Endometrium (tissue), 2 donors: ENCODE data around the gene CCNYL1.

Experiments used
- FAIRE-seq: peaks from 2 replicates; lab custom pipeline; 2012; peaks lifted over from hg19 to GRCh38; lab: Jason Lieb, UNC
- donor health status: control.
- donor health status: control.

CCNYL1 gene

DNA sequence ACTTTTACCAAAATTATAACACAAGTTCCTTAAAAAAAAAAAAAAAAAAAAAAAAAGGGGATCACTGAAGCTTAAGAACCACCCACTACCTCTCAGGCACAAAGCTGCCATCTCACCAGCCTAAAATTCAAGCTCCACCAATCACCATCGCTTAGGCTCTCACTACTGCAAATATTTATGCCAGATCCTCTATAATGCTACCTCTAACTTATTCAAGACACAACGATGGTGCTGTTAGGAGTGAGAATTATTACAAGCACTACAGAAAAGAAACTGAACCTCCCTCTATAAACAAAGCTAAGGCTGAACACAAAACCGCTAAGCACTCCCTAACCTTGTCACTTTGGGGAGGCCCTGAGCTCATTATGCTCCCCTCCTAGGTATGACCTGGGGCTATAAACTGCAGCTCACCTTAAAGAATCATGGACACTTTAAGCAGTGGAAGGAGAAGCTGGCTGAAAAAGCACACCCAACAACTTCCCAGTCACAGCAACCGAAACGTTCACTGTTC, 54.7 kb downstream of the CCNYL1 start:
- FAIRE-seq = no peak

DNA sequence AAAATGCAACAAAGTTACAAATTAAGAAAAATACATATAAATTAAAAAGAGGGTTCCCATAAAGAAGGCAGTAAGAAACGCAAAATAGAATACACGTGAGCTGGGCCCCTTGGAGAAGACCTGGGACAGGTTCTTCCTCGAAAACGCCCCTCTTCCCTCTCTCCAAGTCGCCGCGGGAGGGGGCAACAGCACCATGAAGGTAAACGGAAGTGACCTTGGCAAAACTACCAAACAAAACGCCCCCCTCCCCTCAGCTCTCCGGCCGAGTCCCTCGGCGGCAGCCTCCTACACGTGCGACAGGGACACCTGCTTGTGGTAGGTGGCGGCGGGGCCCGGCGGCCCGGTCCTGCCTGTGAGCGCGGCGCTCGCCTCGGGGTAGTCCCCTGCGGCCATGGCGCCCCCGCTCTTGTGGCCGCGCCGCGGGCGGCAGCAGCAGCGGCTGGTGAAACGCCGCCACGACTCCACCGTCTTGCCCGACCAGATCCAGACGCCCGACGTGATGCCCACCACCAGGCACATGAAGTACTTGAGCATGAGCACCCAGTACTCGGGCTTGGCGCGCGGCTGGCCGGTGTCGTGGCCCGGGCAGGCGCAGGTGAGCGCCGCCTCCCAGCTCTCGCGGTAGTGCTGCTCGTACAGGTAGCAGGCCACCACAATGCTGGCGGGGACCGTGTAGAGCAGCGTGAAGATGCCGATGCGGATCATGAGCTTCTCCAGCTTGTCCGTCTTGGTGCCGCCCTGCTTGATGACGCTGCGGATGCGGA, 55.4 kb downstream of the CCNYL1 start:
- FAIRE-seq = no peak

DNA sequence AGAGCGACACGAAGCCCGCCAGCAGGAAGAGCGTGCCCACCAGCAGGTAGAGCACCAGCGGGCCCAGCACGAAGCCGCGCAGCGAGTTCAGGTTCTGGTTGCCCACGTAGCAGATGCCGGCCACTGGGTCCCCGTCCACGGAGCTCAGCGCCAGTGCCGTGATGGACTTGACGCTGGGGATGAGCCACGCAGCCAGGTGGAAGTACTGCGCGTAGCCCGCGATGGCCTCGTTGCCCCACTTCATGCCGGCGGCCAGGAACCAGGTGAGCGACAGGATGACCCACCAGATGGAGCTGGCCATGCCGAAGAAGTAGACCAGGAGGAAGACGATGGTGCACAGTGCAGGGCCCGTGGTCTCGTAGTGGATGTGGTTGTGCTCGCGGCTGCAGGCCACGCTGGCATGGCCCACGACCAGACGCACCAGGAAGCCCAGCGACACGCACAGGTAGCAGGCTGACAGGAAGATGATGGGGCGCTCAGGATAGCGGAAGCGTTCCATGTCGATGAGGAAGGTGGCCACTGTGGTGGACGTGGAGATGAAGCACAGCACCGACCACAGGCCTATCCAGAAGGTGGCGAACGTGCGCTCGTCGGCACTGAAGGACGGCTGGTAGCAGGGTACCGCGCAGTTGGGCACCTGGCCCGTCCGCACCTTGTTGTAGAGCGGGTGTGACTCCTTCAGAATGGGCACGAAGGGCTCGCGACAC, 56.2 kb downstream of the CCNYL1 start:
- no peak for FAIRE-seq

DNA sequence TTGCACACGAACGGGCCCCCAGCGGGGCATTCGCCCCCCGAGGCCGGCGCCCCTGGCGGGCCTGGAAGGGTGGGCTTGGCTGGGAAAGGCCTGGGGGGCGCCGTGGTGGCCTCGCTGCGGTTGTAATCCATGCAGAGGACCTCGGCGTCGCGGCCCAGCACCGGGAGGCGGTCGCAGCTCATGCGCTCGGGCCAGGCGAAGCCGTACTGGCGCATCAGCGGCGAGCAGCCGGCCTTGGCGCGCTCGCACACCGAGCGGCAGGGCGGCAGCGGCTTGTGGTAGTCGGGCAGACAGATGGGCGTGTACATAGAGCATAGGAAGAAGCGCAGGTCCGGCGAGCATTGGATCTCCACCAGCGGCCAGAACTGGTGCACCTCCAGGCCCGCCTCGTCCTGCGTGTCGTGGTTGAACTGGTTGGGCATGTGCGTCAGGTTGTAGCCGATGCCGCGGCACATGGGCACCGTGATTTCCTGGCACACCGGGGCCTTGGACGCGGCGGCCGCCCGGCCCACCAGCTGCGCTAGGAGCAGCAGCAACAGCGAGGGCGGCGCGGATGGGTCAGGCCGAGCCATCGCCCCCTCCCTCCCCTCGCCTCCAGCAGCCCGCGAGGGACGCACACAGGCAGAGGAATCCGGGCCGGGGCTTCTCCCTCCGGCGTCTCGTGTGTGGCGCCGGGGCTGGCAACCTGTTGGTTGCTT, 56.9 kb downstream of the CCNYL1 start:
- no peak for FAIRE-seq

DNA sequence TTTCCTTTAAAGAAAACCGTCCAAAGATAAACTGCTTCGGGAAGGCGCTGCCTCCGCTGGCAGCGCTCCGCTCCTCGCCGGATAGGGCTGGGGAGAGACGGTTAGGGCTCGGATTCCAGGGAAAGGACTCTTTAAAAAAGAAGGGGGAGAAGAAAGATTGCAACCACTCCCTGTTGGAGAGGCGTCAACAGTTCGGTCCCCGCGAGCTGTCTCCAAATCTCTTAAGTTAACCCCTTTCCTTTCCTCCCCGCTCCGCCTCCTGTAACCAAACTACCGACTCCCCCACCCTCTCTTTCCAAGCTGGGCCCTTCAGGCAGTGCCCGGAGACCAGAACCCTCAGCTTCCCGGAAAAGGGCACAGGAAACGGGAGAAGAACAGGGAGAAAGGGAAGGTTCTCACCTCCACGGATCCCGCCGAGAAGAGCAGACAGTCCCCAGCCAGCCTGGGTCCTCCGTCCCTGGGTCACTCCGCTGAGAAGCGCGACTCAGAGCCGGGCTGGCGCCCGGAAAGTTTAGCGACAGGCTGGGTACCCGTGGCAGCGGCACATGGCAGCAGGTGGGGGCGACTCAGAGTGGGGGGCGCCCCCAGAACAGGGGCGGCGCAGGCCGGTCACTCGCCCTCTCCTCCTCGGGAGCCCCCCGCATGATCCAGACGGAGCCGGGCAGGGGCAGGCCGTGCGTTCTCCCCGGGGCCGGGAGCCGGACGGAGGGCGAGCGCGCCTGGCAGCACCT, 57.6 kb downstream of the CCNYL1 start:
- FAIRE-seq = no peak

DNA sequence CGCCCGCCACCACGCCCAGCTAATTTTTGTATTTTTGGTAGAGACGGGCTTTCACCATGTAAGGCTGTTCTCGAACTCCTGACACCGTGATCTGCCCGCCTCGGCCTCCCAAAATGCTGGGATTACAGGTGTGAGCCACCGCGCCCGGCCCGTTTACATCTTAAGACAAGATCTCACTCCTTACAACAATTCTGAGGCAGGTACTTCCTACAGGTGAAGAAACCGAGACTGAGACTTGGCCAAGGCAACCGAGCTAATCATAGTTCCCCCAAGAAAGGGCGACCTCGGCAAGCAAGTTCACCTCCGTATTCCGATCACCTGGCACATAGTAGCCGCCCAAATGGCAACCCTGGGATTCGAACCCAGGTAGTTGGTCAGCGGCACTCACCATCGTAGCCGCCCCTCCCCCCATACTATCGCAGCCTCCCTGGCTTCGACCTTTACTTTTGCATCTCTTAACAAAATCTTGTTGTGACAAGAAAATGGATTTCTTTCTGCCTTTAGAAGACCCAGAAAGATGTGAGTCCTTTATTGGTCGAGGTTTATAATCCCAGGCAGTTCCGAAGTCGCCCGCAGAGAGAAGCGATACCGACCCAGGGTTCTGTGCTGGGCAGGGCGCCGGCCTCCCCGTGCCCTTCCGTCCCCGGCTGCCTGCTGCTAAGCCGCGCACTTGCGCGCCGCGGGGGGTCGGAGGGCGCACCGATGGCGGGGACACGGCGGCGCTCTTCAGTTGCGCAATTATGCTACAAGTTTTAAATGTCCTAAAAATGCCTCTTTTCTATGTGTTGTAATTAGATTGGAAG, 59.4 kb downstream of the CCNYL1 start:
- FAIRE-seq = no peak

DNA sequence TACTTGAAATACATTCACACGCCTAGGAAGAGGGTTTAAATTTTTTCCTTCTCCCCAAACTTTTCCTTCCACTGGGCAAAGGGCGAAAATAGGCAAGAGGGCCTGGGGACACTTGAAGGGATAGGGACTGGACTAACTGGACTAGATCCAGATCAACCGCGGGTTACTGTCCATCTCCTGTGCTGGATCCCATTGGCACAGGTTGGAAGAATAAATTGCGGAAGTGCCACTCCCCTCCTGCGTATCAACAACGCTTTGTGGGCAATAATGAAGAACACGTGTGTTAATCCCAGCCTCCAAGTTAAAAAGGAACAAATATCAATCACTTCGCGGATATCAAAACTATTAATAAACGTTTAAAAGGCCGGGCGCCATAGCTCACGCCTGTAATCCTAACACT, 60.0 kb downstream of the CCNYL1 start:
- FAIRE-seq = no peak

DNA sequence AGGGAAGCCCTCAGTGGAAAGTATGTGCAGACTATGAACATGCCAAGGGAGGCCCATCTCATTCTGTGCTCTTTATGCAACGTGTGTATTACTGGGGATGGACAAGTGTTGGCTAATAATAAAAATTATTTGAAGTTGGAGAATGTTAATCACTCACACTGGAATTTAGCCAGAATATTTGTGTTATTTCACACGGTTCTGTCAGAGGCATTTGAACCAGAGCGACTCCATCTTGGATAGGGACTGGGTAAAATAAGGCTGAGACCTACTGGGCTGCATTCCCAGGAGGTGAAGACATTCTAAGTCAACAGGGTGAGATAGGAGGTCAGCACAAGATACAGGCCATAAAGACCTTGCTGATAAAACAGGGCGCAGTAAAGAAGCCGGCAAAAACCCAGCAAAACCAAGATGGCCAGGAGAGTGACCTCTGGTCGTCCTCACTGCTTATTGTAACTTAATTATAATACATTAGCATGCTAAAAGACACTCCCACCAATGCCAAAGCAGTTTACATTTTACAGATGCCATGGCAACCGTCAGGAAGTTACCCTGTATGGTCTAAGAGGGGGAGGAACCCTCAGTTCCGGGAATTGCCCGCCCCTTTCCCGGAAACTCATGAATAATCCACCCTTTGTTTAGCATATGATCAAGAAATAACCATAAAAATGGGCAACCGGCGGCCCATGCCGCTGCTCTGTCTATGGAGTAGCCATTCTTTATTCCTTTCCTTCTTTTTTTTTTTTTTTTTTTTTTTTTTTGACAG, 60.8 kb downstream of the CCNYL1 start:
- no peak for FAIRE-seq

DNA sequence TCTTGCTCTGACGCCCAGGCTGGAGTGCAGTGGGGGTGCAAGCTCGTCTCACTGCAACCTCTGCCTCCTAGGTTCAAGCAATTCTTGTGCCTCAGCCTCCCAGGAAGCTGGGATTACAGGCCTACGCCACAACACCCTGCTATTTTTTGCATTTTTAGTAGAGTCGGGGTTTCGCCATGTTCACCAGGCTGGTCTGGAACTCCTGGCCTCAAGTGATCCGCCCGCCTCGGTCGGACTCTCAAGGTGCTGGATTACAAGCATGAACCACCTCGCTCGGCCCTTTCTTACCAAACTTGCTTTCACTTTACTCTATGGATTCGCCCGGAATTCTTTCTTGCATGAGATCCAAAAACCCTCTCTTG, 61.4 kb downstream of the CCNYL1 start:
- no peak for FAIRE-seq

DNA sequence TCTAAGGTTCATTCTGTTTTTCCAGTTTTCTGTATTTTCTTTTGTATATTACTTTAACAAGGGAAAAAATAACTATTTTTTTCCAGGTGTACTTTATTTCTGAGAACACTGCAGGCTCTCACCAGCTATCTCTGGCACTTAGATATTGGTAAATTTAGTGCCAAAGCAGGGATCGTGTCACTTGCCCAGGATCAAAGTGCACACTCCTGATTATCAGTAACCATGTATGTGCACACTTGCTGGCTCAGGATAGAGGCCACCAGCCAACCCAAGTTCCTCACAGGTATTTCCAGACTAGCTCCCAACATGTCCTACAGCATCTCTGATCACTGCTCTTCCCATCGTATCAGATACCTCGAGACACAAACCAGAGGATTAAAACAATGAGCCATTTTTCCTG, 64.0 kb downstream of the CCNYL1 start:
- no peak for FAIRE-seq

DNA sequence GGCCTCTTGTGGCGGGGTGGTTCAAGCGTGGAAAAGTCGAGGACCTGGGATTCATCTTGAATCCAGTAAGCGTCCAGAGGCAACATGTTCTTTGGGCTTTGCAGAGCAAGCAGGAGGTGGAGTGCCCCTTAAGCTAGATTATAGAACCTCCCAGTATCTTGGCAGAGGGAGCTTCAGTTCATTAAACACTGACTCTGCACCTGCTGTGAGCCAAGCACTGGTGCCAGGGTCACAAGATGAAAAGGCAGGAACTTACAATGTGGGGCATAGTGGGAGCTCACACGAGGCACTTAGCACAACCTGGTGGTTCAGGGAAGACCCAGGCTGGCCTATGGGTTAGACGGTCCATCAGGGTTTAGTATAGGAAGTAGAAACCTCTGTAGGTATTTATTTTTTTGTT, 65.7 kb downstream of the CCNYL1 start:
- FAIRE-seq = no peak

DNA sequence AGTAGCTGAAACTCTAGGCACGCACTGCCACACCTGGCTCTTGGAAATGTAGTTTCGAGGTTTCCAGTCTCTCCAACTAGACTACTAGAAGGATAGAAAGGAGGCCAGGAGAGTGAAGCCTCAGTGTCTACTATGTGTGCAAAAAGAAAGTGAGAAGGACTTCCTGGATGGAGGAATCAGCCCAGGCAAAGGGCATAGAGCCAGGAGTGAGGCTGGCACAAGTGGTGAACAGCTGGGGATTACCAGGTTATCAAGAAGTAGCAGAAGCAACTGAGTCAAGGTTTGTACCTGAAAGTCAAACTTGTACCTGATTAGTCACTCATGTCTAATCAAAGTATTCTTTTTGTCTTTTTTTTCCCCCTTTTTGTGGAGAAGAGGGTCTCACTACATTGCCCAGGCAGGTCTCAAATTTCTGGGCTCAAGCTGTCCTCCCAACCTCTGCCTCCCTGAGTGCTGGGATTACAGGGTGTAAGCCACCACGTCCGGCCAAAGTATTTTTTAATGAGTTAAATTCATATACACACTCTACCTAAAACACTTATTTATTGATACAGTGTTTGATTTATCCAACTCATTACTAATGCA, 67.0 kb downstream of the CCNYL1 start:
- no peak for FAIRE-seq

DNA sequence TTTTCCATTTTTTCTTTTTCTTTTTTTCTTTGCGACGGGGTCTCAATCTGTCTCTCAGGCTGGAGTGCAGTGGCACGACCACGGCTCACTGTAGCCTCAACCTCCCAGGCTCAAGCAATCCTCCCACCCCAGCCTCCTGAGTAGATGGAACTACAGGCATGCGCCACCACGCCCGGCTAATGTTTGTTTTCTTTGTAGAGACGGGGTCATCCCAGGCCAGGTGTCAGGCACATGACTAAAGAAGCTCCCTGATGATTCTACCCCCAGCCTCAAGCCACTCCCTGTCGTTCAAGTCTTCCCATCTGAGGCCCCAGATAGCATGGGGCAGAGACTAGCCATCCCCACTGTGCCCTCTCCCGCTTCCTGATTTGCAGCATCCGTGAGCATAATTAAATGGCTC, 68.1 kb downstream of the CCNYL1 start:
- no peak for FAIRE-seq

DNA sequence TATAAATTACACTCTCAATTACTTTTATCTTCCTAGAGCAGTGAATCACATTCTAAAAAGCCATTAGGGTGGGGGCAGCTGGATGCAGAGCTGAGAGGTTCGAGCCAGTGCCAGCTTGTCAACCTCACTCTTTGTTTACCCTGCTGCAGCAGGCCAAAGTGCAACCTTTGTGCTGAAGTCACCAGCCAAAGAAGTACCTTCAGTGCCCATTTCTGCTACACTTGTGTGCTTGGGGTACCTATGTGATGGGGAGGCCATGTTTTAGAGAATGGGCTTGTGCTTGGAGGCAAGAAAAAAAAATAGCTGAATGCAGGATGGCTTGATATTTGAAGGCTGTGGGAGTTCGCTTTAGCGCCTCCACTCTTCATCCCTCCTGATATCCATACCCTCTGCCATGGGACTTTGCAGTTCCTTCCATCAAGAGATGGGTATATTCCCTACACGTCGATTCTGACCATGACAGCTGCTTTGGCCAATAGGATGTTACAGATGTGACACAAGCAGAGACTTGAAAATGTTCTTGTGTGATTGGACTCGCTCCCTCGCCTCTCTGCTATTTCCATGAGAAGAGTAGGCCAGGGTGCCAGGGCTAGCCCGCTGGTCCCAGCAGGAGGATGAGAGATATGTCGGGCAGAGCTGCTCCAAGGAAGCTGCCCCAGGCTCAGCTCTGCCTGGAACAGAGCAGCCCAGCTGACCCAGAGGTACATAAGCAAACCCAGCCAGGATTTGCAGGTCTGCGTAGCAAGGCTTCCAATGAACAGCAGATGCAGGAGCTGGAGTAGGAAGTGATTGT, 71.0 kb downstream of the CCNYL1 start:
- FAIRE-seq = no peak

DNA sequence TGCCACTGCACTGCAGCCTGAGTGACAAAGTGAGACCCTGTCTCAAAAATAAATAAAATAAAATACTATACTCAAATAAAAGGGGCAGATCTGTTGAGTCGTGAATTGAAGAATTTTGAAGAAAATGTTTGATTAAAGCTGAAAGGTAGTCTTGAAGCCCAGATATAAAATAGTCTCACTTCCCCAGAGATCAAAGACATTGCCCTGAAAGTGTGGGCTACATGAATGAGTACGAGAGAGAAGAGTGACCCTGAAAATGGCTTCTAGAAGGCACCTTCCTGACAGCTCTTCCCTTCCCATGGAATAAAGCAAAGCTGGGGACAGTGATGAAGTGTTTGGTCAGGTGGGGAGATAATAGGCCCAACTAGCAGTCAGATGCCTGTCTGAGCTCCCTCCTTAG, 72.1 kb downstream of the CCNYL1 start:
- no peak for FAIRE-seq

DNA sequence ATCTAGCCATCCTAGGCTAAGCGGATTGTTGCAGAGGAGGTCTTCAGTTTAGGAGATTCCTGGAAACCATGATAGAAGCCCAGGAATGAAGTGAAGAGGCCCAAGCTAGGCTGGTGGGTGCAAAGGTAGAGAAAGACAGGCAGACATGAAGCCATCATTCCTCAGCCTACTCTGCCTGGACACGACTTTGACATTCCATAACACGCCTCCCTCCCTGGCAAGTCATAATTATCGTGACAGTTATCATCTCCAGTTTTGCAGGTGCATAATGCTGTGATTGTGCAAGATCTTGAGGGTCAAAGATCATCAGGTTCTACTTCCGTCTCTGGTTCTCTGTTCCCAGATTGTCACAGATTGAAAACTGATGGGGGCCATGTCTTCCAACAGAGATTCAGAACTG, 73.5 kb downstream of the CCNYL1 start:
- FAIRE-seq = no peak

DNA sequence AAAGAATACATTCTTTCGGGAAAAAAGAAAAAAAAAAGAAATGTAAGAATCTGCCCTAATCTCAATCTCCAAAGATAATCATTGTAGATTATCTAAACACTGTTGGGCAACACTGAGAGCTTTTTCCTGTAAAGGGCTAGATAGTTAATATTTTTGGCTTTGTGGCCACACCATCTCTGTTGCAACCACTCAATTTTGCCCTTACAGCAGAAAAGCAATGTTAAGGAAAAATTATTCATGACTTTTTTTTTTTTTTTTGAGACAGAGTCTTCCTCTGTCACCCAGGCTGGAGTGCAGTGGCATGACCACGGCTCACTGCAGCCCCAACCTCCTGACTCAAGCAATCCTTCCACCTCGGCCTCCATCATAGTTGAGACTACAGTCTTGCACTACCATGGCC, 75.6 kb downstream of the CCNYL1 start:
- FAIRE-seq = no peak

DNA sequence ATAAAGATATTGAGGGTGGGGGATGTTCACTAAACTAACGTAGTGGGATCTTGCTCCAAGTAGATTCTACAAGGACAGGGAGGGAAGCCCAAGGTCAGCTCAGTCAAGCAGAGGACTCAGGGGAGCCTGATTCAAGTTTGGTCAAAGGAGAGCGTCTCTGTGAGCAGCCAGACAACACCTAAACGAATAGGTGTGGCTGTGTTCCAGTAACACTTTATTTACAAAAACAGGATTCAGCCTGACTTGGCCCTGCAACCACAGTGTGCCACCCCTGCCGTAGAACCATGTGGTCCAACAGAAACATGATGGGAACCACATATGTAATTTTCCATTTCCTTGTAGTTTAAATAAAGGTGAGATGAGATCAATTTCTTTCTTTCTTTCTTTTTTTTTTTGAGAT, 76.4 kb downstream of the CCNYL1 start:
- no peak for FAIRE-seq

DNA sequence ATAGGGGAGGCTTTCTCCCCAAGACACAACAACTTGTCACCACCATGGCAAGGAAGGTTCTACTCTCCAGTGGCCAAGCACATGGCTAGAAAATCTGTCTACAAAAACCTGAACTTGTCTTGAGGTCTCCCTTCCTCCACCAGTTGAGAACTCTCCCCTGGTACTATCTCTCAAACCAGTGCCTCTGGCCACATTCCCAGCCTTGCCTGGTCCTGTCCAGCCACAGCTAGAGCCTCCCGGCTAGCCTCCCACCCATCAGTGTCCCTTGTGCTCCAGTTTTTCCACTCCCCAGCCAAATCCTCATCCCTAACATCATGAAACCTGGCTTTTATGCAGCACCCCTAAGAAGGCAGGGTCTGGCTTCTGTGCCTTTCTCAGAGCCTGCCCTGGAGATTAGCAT, 79.5 kb downstream of the CCNYL1 start:
- no peak for FAIRE-seq
